Fibroblast of lung (primary cell): Measurements from ENCODE around the gene ALDOA. TPM values are rescaled to one million over a fixed set of nuclear protein-coding genes. Genes with fewer than 3 reads are reported as not detected.

Experiments
- DNase-seq, 2 donors: peaks; one replicate each; pipeline versions ENCODE4 v3.0.0 to v3.0.0-alpha.2; 2010; ENCODE audit warnings: low read depth in 2 of 2
- H2AFZ ChIP-seq: 2 replicates; pipeline ENCODE4 v1.5.1; 2012; ENCODE audit warnings: low read length, control low read depth, inconsistent platforms
- H3K27ac ChIP-seq: 2 replicates; pipeline ENCODE4 v1.5.1; 2011; ENCODE audit warnings: low read length, control low read depth; ENCODE audit not compliant: insufficient read depth
- H3K27me3 ChIP-seq: 2 replicates; pipeline ENCODE4 v1.5.1; 2011; ENCODE audit warnings: mild to moderate bottlenecking, low read length; ENCODE audit not compliant: control insufficient read depth, insufficient read depth
- H3K36me3 ChIP-seq: 2 replicates; pipeline ENCODE4 v1.5.1; 2011; ENCODE audit warnings: low read length; ENCODE audit not compliant: control insufficient read depth, insufficient read depth
- H3K4me1 ChIP-seq: 2 replicates; pipeline ENCODE4 v1.5.1; 2011; ENCODE audit warnings: low read length; ENCODE audit not compliant: control insufficient read depth, insufficient read depth; ENCODE audit errors: extremely low read depth
- H3K4me2 ChIP-seq: 2 replicates; pipeline ENCODE4 v1.5.1; 2011; ENCODE audit warnings: low read length, control low read depth; ENCODE audit not compliant: insufficient read depth; ENCODE audit errors: extremely low read depth
- H3K4me3 ChIP-seq, 4 experiments: fragments of 200-600 bp in 1 of 4; sonication (generic) in 1 of 4; replicated peaks in 1 of 4; 2 replicates each; pipeline ENCODE4 v1.5.1; 2011 to 2016; ENCODE audit warnings: low read length in 4 of 4, low read depth in 3 of 4, mild to moderate bottlenecking in 3 of 4, control low read depth in 2 of 4, inconsistent platforms in 1 of 4, mixed read lengths in 1 of 4; ENCODE audit not compliant: insufficient read depth in 1 of 4; ENCODE audit errors: control extremely low read depth in 1 of 4
- H3K79me2 ChIP-seq: 2 replicates; pipeline ENCODE4 v1.5.1; 2012; ENCODE audit warnings: mild to moderate bottlenecking, low read length, inconsistent platforms; ENCODE audit not compliant: control insufficient read depth, insufficient read depth
- H3K9ac ChIP-seq: 2 replicates; pipeline ENCODE4 v1.5.1; 2011; ENCODE audit warnings: mild to moderate bottlenecking, low read length, control low read depth; ENCODE audit not compliant: insufficient read depth
- H3K9me3 ChIP-seq: 2 replicates; pipeline ENCODE4 v1.5.1; 2012; ENCODE audit warnings: low read depth, low read length; ENCODE audit not compliant: control insufficient read depth, insufficient read depth
- H4K20me1 ChIP-seq: 2 replicates; pipeline ENCODE4 v1.5.1; 2011; ENCODE audit warnings: low read length; ENCODE audit not compliant: control insufficient read depth, insufficient read depth; ENCODE audit errors: extremely low read depth
- CTCF ChIP-seq, 2 donors: IDR thresholded peaks in 1 of 2; conservative IDR thresholded peaks in 1 of 2; 1 replicate in 1 of 2; 2 replicates in 1 of 2; pipeline ENCODE4 v1.5.1; 2011 to 2012; ENCODE audit warnings: low read length in 2 of 2, control low read depth in 1 of 2, inconsistent platforms in 1 of 2, low read depth in 1 of 2, mild to moderate bottlenecking in 1 of 2
- EZH2 ChIP-seq: IDR thresholded peaks from 2 replicates; pipeline ENCODE4 v1.5.1; 2012; ENCODE audit warnings: low read length, control low read depth, mild to moderate bottlenecking; ENCODE audit errors: missing control alignments
- polyA plus RNA-seq, 2 donors: library from polyadenylated mRNA; depleted of rRNA in 1 of 2; stranded (reverse) in 1 of 2; unstranded in 1 of 2; fragments of >200 nt; gene quantifications; 2 replicates each; pipeline ENCODE4 v1.2.1, GENCODE V29; 2011 to 2012; ENCODE audit warnings: missing spikeins in 1 of 2
- total RNA-seq: library from RNA; depleted of rRNA; stranded (reverse); fragments of >200 nt; gene quantifications from 2 replicates; pipeline ENCODE4 v1.2.1, GENCODE V29; 2014

Gene ALDOA
- total and polyA plus RNA-seq, 2 donors (not counting 1 experiment from before 2014, with no cell fraction given), result 474 to 1,066 TPM

- H3K27me3 ChIP-seq, result no peaks in the 10 kb centered on the region
- H3K4me3 ChIP-seq, result no peak overlapping the region
- no peak overlapping the region for H3K9ac ChIP-seq
- peak overlapping the region; percentile 25 for H3K4me2 ChIP-seq
- H2AFZ ChIP-seq, result no peak overlapping the region
- TF ChIP-seq EZH2 (no peak), CTCF (conservative IDR thresholded peaks at IDR 0.05 in 1 of 2, IDR thresholded peaks at IDR 0.05 in 1 of 2; ENCODE audit: low read depth in 1 of 2, low read length in 2 of 2) (no peak)
- H3K4me1 ChIP-seq, result peaks cover 5% of the 10 kb centered on the region
- peaks cover 3% of the 10 kb centered on the region for H3K79me2 ChIP-seq
- no peaks in the 10 kb centered on the region for H4K20me1 ChIP-seq
- H3K36me3 ChIP-seq, result peaks cover 2% of the 10 kb centered on the region
- DNase-seq, result no peak
- no peaks in the 10 kb centered on the region for H3K9me3 ChIP-seq
- H3K27ac ChIP-seq, result no peak overlapping the region
These were observed 11.1 kb upstream of the ALDOA start for GRCh38 chr16:30054451-30054850.

GRCh38 chr16:30054959-30055553 is 10.5 kb upstream of the ALDOA start:
- peaks cover 2% of the 10 kb centered on the region for H3K36me3 ChIP-seq
- no peak for TF ChIP-seq EZH2
- TF ChIP-seq CTCF (conservative IDR thresholded peaks at IDR 0.05 in 1 of 2, IDR thresholded peaks at IDR 0.05 in 1 of 2; ENCODE audit: low read depth in 1 of 2, low read length in 2 of 2), result peak; percentile 25 to 58
- peaks cover 3% of the 10 kb centered on the region for H3K79me2 ChIP-seq
- H3K9ac ChIP-seq, result no peak overlapping the region
- no peak for DNase-seq
- no peak overlapping the region for H2AFZ ChIP-seq
- no peak overlapping the region for H3K4me3 ChIP-seq
- no peak overlapping the region for H3K4me2 ChIP-seq
- H3K9me3 ChIP-seq, result no peaks in the 10 kb centered on the region
- peaks cover 5% of the 10 kb centered on the region for H3K4me1 ChIP-seq
- no peaks in the 10 kb centered on the region for H3K27me3 ChIP-seq
- no peaks in the 10 kb centered on the region for H4K20me1 ChIP-seq
- H3K27ac ChIP-seq, result no peak overlapping the region

GRCh38 chr16:30060346-30060745 is 5.2 kb upstream of the ALDOA start:
- Histone ChIP-seq H3K27me3 (no peaks in the 10 kb centered on the region), H3K4me3 (no peak overlapping the region), H4K20me1 (no peaks in the 10 kb centered on the region), H2AFZ (no peak overlapping the region), H3K4me1 (peaks cover 16% of the 10 kb centered on the region), H3K9ac (no peak overlapping the region), H3K36me3 (peaks cover under 1% of the 10 kb centered on the region), H3K79me2 (no peaks in the 10 kb centered on the region), H3K27ac (no peak overlapping the region), H3K4me2 (no peak overlapping the region), H3K9me3 (no peaks in the 10 kb centered on the region)
- no peak for TF ChIP-seq EZH2
- no peak for TF ChIP-seq CTCF (conservative IDR thresholded peaks at IDR 0.05 in 1 of 2, IDR thresholded peaks at IDR 0.05 in 1 of 2; ENCODE audit: low read depth in 1 of 2, low read length in 2 of 2)
- peak in 1 of 2 donors; percentile 52 for DNase-seq
